ENCODE measurements around the gene FBXO10. TPM values are rescaled to one million over a fixed set of nuclear protein-coding genes. Genes with fewer than 3 reads are reported as not detected.

FBXO10 gene
- total and polyA plus RNA-seq, 2 donors (not counting 1 experiment from before 2014, with no cell fraction given) = 7.6 to 12.2 TPM

GRCh38 chr9:37534412-37534811, 41.8 kb downstream of the FBXO10 start:
- H4K20me1 ChIP-seq (ENCODE audit: control insufficient read depth, extremely low read depth, insufficient read depth, low read length) = no peaks in the 10 kb centered on the region
- H3K27ac ChIP-seq (ENCODE audit: insufficient read depth, low read length) = no peak overlapping the region
- H3K4me2 ChIP-seq (ENCODE audit: extremely low read depth, insufficient read depth, low read length) = no peak overlapping the region
- no peak for TF ChIP-seq CTCF (conservative IDR thresholded peaks at IDR 0.05 in 1 of 2, IDR thresholded peaks at IDR 0.05 in 1 of 2; ENCODE audit: low read depth in 1 of 2, low read length in 2 of 2)
- TF ChIP-seq EZH2 (IDR thresholded peaks at IDR 0.05; ENCODE audit: low read length, missing control alignments) = no peak
- H3K36me3 ChIP-seq (ENCODE audit: control insufficient read depth, insufficient read depth, low read length) = peaks cover 5% of the 10 kb centered on the region
- H3K4me3 ChIP-seq (replicated peaks in 1 of 4; ENCODE audit: control extremely low read depth in 1 of 4, insufficient read depth in 1 of 4, low read depth in 3 of 4, low read length in 4 of 4) = no peak overlapping the region
- no peaks in the 10 kb centered on the region for H3K79me2 ChIP-seq (ENCODE audit: control insufficient read depth, insufficient read depth, low read length)
- no peak for DNase-seq (ENCODE audit: low read depth in 2 of 2)
- no peaks in the 10 kb centered on the region for H3K9me3 ChIP-seq (ENCODE audit: control insufficient read depth, insufficient read depth, low read depth, low read length)
- H3K27me3 ChIP-seq (ENCODE audit: control insufficient read depth, insufficient read depth, low read length) = no peaks in the 10 kb centered on the region
- H3K9ac ChIP-seq (ENCODE audit: insufficient read depth, low read length) = no peak overlapping the region
- H2AFZ ChIP-seq (ENCODE audit: low read length) = no peak overlapping the region
- H3K4me1 ChIP-seq (ENCODE audit: control insufficient read depth, extremely low read depth, insufficient read depth, low read length) = no peaks in the 10 kb centered on the region

- Histone ChIP-seq H3K4me3 (replicated peaks in 1 of 4; ENCODE audit: control extremely low read depth in 1 of 4, insufficient read depth in 1 of 4, low read depth in 3 of 4, low read length in 4 of 4) (no peak overlapping the region), H4K20me1 (ENCODE audit: control insufficient read depth, extremely low read depth, insufficient read depth, low read length) (no peaks in the 10 kb centered on the region), H3K4me1 (ENCODE audit: control insufficient read depth, extremely low read depth, insufficient read depth, low read length) (no peaks in the 10 kb centered on the region), H3K4me2 (ENCODE audit: extremely low read depth, insufficient read depth, low read length) (no peak overlapping the region), H3K36me3 (ENCODE audit: control insufficient read depth, insufficient read depth, low read length) (no peaks in the 10 kb centered on the region), H3K9me3 (ENCODE audit: control insufficient read depth, insufficient read depth, low read depth, low read length) (no peaks in the 10 kb centered on the region), H3K27me3 (ENCODE audit: control insufficient read depth, insufficient read depth, low read length) (no peaks in the 10 kb centered on the region), H3K27ac (ENCODE audit: insufficient read depth, low read length) (no peak overlapping the region), H3K79me2 (ENCODE audit: control insufficient read depth, insufficient read depth, low read length) (no peaks in the 10 kb centered on the region), H3K9ac (ENCODE audit: insufficient read depth, low read length) (no peak overlapping the region), H2AFZ (ENCODE audit: low read length) (no peak overlapping the region)
- no peak for DNase-seq (ENCODE audit: low read depth in 2 of 2)
- TF ChIP-seq EZH2 (IDR thresholded peaks at IDR 0.05; ENCODE audit: low read length, missing control alignments) (no peak), CTCF (conservative IDR thresholded peaks at IDR 0.05 in 1 of 2, IDR thresholded peaks at IDR 0.05 in 1 of 2; ENCODE audit: low read depth in 1 of 2, low read length in 2 of 2) (no peak)
These were observed 44.5 kb downstream of the FBXO10 start for GRCh38 chr9:37531699-37532098.

GRCh38 chr9:37528652-37529471, 47.3 kb downstream of the FBXO10 start:
- Histone ChIP-seq H4K20me1 (ENCODE audit: control insufficient read depth, extremely low read depth, insufficient read depth, low read length) (no peaks in the 10 kb centered on the region), H3K36me3 (ENCODE audit: control insufficient read depth, insufficient read depth, low read length) (no peaks in the 10 kb centered on the region), H2AFZ (ENCODE audit: low read length) (no peak overlapping the region), H3K9ac (ENCODE audit: insufficient read depth, low read length) (no peak overlapping the region), H3K9me3 (ENCODE audit: control insufficient read depth, insufficient read depth, low read depth, low read length) (no peaks in the 10 kb centered on the region), H3K27ac (ENCODE audit: insufficient read depth, low read length) (no peak overlapping the region), H3K4me1 (ENCODE audit: control insufficient read depth, extremely low read depth, insufficient read depth, low read length) (no peaks in the 10 kb centered on the region), H3K79me2 (ENCODE audit: control insufficient read depth, insufficient read depth, low read length) (no peaks in the 10 kb centered on the region), H3K27me3 (ENCODE audit: control insufficient read depth, insufficient read depth, low read length) (no peaks in the 10 kb centered on the region), H3K4me2 (ENCODE audit: extremely low read depth, insufficient read depth, low read length) (no peak overlapping the region), H3K4me3 (replicated peaks in 1 of 4; ENCODE audit: control extremely low read depth in 1 of 4, insufficient read depth in 1 of 4, low read depth in 3 of 4, low read length in 4 of 4) (no peak overlapping the region)
- peak; percentile 27 to 56 for DNase-seq (ENCODE audit: low read depth in 2 of 2)
- TF ChIP-seq CTCF (conservative IDR thresholded peaks at IDR 0.05 in 1 of 2, IDR thresholded peaks at IDR 0.05 in 1 of 2; ENCODE audit: low read depth in 1 of 2, low read length in 2 of 2) (no peak), EZH2 (IDR thresholded peaks at IDR 0.05; ENCODE audit: low read length, missing control alignments) (no peak)

Measured in fibroblast of lung (primary cell).